Measurements from ENCODE around the gene MET.

- TF ChIP-seq, protein P1, sequence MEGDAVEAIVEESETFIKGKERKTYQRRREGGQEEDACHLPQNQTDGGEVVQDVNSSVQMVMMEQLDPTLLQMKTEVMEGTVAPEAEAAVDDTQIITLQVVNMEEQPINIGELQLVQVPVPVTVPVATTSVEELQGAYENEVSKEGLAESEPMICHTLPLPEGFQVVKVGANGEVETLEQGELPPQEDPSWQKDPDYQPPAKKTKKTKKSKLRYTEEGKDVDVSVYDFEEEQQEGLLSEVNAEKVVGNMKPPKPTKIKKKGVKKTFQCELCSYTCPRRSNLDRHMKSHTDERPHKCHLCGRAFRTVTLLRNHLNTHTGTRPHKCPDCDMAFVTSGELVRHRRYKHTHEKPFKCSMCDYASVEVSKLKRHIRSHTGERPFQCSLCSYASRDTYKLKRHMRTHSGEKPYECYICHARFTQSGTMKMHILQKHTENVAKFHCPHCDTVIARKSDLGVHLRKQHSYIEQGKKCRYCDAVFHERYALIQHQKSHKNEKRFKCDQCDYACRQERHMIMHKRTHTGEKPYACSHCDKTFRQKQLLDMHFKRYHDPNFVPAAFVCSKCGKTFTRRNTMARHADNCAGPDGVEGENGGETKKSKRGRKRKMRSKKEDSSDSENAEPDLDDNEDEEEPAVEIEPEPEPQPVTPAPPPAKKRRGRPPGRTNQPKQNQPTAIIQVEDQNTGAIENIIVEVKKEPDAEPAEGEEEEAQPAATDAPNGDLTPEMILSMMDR (IDR thresholded peaks at IDR 0.05; ENCODE audit: poor library complexity, severe bottlenecking), result no peak
- TF ChIP-seq TAF1 (IDR thresholded peaks at IDR 0.05; ENCODE audit: low read depth) (no peak), EP300 (conservative IDR thresholded peaks at IDR 0.05; ENCODE audit: poor library complexity, severe bottlenecking) (no peak), POLR2AphosphoS5 (IDR thresholded peaks at IDR 0.05) (no peak), SMC3 (conservative IDR thresholded peaks at IDR 0.05; ENCODE audit: poor library complexity) (no peak), RAD21 (conservative IDR thresholded peaks at IDR 0.05) (no peak), EZH2 (IDR thresholded peaks at IDR 0.05; ENCODE audit: borderline replicate concordance, insufficient read depth, low read length, poor library complexity, severe bottlenecking) (no peak)
These were observed 15.8 kb downstream of the MET start for GRCh38 chr7:116687801-116688201.
